Measurements from ENCODE around the gene LCN12. TPM values are rescaled to one million over a fixed set of nuclear protein-coding genes. Genes with fewer than 3 reads are reported as not detected.
A peak's percentile ranks its signal among the peaks of the same experiment; 100 is the strongest.

LCN12 gene
- total RNA-seq, 1 experiment from 2014 or later: 4.2 TPM

GRCh38 chr9:136996361-136997292 lies 44.6 kb downstream of the LCN12 start, which contains the start of gene CLIC3:
Gene CLIC3 (minus strand): TSS chr9:136996568. CDS start chr9:136996543, 25 bp downstream.
- Histone ChIP-seq H3K9me3 (ENCODE audit: control insufficient read depth in 1 of 2, insufficient read depth in 1 of 2, low read depth in 1 of 2, low read length in 2 of 2) (no peaks in the 10 kb centered on the region), H3K27ac (ENCODE audit: low read depth, low read length) (peak within 1 kb of the TSS; percentile 95), H3K4me2 (ENCODE audit: low read length) (peak within 1 kb of the TSS; percentile 88), H4K20me1 (ENCODE audit: insufficient read depth) (no peaks in the 10 kb centered on the region), H3K9me2 (ENCODE audit: insufficient read depth) (no peaks in the 10 kb centered on the region), H2AFZ (ENCODE audit: low read depth, low read length, poor library complexity, severe bottlenecking) (no peak within 1 kb of the TSS), H3K4me1 (ENCODE audit: control insufficient read depth in 1 of 2, insufficient read depth in 2 of 2, low read length in 2 of 2) (peaks cover 48 to 80% of the 10 kb centered on the region in 2 experiments), H3K36me3 (ENCODE audit: control insufficient read depth in 1 of 2, insufficient read depth in 2 of 2, low read length in 2 of 2) (peaks cover 0 to 12% of the 10 kb centered on the region in 2 experiments; a peak in 2 of 4 replicates), H3K9ac (ENCODE audit: low read length) (peak within 1 kb of the TSS; percentile 57), H3K79me2 (ENCODE audit: insufficient read depth, low read length) (peaks cover 20% of the 10 kb centered on the region), H3K4me3 (replicated peaks in 1 of 2; ENCODE audit: low read depth in 1 of 2, low read length in 2 of 2) (peak within 1 kb of the TSS; percentile 40 to 56), H3K27me3 (ENCODE audit: insufficient read depth, low read length) (no peaks in the 10 kb centered on the region)
- intact Hi-C loops (cut with micrococcal nuclease): no loop called here
- DNase-seq (ENCODE audit: low read depth, low spot score): no peak
- ChIA-PET POLR2A (no interaction called here), CTCF (interaction anchor here (0.6 to 1.5 kb wide), 5 partner anchors 33 to 240 kb away, joined by 3 to 11 read pairs (median 3); partner anchors contain the start of gene NPDC1), RAD21 (ENCODE audit: low non-redundant PET in 1 of 2, low total read pairs in 2 of 2, uncharacterized antibody in 2 of 2, unreplicated experiment in 2 of 2) (interaction anchor here in 1 of 2 experiments (0.6 to 1.1 kb wide), 2 partner anchors 49 to 596 kb away, joined by 3 read pairs; no protein-coding TSS in a partner anchor)
- ATAC-seq: peak; percentile 56
- BruUV-seq (replicated peaks): no TSS peak
- TF ChIP-seq CBX3 (IDR thresholded peaks at IDR 0.05; ENCODE audit: low read depth) (no peak), EZH2 (IDR thresholded peaks at IDR 0.05) (no peak), POLR2AphosphoS5 (IDR thresholded peaks at IDR 0.05; ENCODE audit: low read depth, low read length) (peak; percentile 58), EZH2phosphoT487 (IDR thresholded peaks at IDR 0.05; ENCODE audit: borderline replicate concordance) (no peak), ZBTB33 (IDR thresholded peaks at IDR 0.05; ENCODE audit: extremely low read depth, insufficient replicate concordance, low read length) (no peak), CTCF (IDR thresholded peaks at IDR 0.05 in 2 of 3, conservative IDR thresholded peaks at IDR 0.05 in 1 of 3; ENCODE audit: borderline replicate concordance in 1 of 3, insufficient read depth in 1 of 3, low read depth in 2 of 3, low read length in 2 of 3) (no peak), YY1 (IDR thresholded peaks at IDR 0.05; ENCODE audit: extremely low read depth, insufficient replicate concordance, low read depth, low read length) (peak; percentile 19), ZFX (IDR thresholded peaks at IDR 0.05) (no peak), JUND (IDR thresholded peaks at IDR 0.05) (no peak), SP1 (IDR thresholded peaks at IDR 0.05; ENCODE audit: low read depth) (no peak), RAD21 (IDR thresholded peaks at IDR 0.05; ENCODE audit: low read depth) (no peak), FOSL1 (IDR thresholded peaks at IDR 0.05; ENCODE audit: low read depth) (no peak), MAX (IDR thresholded peaks at IDR 0.05) (no peak), REST (IDR thresholded peaks at IDR 0.05; ENCODE audit: low read depth) (no peak), TCF7L2 (IDR thresholded peaks at IDR 0.05; ENCODE audit: borderline replicate concordance, extremely low read depth, insufficient read depth, insufficient read length) (peak; percentile 25), SIN3A (IDR thresholded peaks at IDR 0.05; ENCODE audit: low read depth) (no peak), ATF3 (IDR thresholded peaks at IDR 0.05) (no peak)
